Measurements from ENCODE around the gene RPP40.

DNA sequence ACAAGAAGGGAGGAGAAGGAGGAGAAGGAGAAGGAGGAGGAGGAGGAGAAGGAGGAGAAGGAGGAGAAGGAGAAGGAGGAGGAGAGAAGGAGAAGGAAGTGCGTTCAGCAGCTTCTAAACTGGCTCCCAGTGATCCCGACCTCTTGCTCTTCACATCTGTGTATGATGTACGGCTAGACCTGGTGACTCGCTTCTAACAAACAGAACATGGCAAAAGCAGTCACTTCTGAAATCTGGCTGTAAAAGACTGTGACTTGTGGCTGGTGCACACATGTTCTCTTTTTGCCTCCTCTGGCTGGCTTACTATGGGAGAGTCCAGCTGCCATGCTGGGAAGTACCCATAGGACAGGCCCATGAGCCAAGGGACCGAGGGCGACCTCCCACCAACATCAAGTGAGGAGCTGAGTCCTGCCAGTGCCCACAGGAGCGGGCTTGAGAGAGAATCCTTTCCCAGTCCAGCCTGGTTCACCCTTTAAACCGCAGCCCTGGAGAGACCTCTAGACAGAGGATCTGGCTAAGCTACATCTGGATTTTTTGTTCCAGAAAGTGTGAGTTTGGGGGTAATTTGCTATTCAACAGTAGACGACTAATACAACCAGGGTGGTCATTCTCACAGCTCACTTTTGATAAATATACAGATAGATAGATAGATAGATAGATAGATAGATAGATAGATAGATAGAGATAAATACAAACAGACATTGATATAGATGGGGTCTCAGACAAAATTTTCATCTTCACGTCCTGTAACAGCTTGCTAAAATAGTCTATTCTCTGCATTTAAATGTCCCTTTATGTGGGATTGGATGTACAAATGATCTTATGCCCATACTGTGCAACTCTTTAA is 42.3 kb downstream of the RPP40 start:
- TF ChIP-seq GATA3 (IDR thresholded peaks at IDR 0.05; ENCODE audit: low read depth, low read length) (no peak), GATA2 (IDR thresholded peaks at IDR 0.05; ENCODE audit: low read depth, low read length) (no peak)

All from SH-SY5Y (cell line).